Upper lobe of right lung (tissue), 1 donor: ENCODE results near the gene ACTR3. TPM values are rescaled to one million over a fixed set of nuclear protein-coding genes. Genes with fewer than 3 reads are reported as not detected.

Experiments used
- total RNA-seq: library from RNA; stranded (reverse); fragmentation: NEBNext Ultra II Directional; extraction: Animal tissue kit (Norgen Biotek cat#: 25700); gene quantifications from one replicate; pipeline ENCODE4 v1.2.1, GENCODE V29; 2021
- donor health status: DM: no; HTN: yes; CAD: no; lungs with severe emphysema.

Gene ACTR3
- total RNA-seq, 1 donor from 2014 or later: 229 TPM

Other genes starting within 250 kb of the ACTR3 start
- 76.0 TPM for gene SLC35F5, start 133.4 kb upstream of the ACTR3 start, total RNA-seq